Astrocyte of the spinal cord (primary cell): ENCODE results near the gene EIF4B.

Source experiments
- DNase-seq: peaks from one replicate; pipeline ENCODE4 v3.0.0; 2011; ENCODE audit warnings: low read depth, low spot score
- H3K4me3 ChIP-seq: 2 replicates; pipeline ENCODE4 v1.5.1; 2011; ENCODE audit warnings: low read depth, mild to moderate bottlenecking, low read length, moderate library complexity
- CTCF ChIP-seq: IDR thresholded peaks from 2 replicates; pipeline ENCODE4 v1.5.1; 2012; ENCODE audit warnings: low read depth, mild to moderate bottlenecking, low read length, inconsistent platforms
- in situ Hi-C: cut with HindIII; loops from 2 replicates; pipeline ENCODE4 v1.10.0; 2017; ENCODE audit warnings: low sequenced_read_pairs

EIF4B gene

GRCh38 chr12:53058674-53059433 is 52.6 kb downstream of the EIF4B start:
- in situ Hi-C loops = no loop called here

DNA sequence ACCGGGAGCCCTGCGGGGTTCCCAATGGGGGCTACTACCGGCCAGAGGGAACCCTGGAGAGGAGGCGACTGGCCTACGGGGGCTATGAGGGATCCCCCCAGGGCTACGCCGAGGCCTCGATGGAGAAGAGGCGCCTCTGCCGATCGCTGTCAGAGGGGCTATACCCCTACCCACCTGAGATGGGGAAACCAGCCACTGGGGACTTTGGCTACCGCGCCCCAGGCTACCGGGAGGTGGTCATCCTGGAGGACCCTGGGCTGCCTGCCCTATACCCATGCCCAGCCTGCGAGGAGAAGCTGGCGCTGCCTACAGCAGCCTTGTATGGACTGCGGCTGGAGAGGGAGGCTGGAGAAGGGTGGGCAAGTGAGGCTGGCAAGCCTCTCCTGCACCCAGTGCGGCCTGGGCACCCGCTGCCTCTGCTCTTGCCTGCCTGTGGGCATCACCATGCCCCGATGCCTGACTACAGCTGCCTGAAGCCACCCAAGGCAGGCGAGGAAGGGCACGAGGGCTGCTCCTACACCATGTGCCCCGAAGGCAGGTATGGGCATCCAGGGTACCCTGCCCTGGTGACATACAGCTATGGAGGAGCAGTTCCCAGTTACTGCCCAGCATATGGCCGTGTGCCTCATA is 53.3 kb downstream of the EIF4B start:
- H3K4me3 ChIP-seq = no peak overlapping the region
- TF ChIP-seq CTCF = no peak
- no peak for DNase-seq
- in situ Hi-C loops = no loop called here

More at GRCh38 chr12:53058674-53059433, 52.6 kb downstream of the EIF4B start:
- no peak for TF ChIP-seq CTCF
- H3K4me3 ChIP-seq = no peak overlapping the region
- DNase-seq = no peak

DNA sequence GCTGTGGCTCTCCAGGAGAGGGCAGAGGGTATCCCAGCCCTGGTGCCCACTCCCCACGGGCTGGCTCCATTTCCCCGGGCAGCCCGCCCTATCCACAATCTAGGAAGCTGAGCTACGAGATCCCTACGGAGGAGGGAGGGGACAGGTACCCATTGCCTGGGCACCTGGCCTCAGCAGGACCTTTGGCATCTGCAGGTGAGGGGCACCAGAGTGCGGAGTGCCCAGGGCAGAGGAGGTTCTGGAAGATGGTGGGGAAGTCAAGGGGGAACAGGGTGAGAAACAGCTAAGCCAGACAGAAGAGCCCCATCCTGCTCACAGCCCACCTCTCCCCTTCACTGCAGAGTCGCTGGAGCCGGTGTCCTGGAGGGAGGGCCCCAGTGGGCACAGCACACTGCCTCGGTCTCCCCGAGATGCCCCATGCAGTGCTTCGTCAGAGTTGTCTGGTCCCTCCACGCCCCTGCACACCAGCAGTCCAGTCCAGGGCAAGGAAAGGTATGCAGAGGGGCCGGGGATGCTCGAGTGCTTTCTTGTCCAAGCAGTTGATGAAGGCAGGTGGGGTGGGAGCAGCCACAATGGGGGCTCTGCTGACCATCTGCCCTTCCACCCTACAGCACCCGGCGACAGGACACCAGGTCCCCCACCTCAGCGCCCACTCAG is 53.9 kb downstream of the EIF4B start:
- in situ Hi-C loops = no loop called here
- DNase-seq = no peak
- H3K4me3 ChIP-seq = no peak overlapping the region
- no peak for TF ChIP-seq CTCF

DNA sequence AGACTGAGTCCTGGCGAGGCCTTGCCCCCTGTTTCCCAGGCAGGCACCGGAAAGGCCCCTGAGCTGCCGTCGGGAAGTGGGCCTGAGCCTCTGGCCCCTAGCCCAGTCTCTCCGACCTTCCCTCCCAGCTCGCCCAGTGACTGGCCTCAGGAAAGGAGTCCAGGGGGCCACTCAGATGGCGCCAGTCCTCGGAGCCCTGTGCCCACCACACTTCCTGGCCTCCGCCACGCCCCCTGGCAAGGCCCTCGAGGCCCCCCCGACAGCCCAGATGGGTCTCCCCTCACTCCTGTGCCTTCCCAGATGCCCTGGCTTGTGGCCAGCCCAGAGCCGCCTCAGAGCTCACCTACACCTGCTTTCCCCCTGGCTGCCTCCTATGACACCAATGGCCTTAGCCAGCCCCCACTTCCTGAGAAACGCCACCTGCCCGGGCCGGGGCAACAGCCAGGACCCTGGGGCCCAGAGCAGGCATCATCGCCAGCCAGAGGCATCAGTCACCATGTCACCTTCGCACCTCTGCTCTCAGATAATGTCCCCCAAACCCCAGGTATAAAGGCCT is 54.5 kb downstream of the EIF4B start:
- no peak overlapping the region for H3K4me3 ChIP-seq
- TF ChIP-seq CTCF = no peak

GRCh38 chr12:53061404-53062010 is 55.3 kb downstream of the EIF4B start:
- no peak for TF ChIP-seq CTCF
- no peak for DNase-seq
- no peak overlapping the region for H3K4me3 ChIP-seq
- in situ Hi-C loops = no loop called here

More for the DNA sequence above, 54.5 kb downstream of the EIF4B start:
- no peak for DNase-seq
- in situ Hi-C loops = no loop called here
